BJ (cell line): Measurements from ENCODE around the gene LRRC37A2. TPM values are rescaled to one million over a fixed set of nuclear protein-coding genes. Genes with fewer than 3 reads are reported as not detected.

Experiments used
- polyA plus RNA-seq: library from polyadenylated mRNA; depleted of rRNA; stranded (reverse); fragments of >200 nt; gene quantifications from 2 replicates; pipeline ENCODE4 v1.2.3, GENCODE V29; 2011; rRNA removed
- small RNA-seq: library from RNA; depleted of rRNA; stranded (forward); fragments of <200 nt; gene quantifications from one replicate; pipeline ENCODE3, GENCODE V24; 2012; ENCODE audit warnings: low replicate concordance, low read depth; ENCODE audit not compliant: insufficient read length

Gene LRRC37A2
- polyA plus RNA-seq, 1 experiment, result 5.7 TPM

Small RNAs within 50 kb of the gene (small RNA-seq; reads per million reads assigned to genes)
- gene RN7SL199P, result not detected

Other genes starting within 250 kb of the LRRC37A2 start
- gene LRRC37A, start 217.3 kb upstream of the LRRC37A2 start, polyA plus RNA-seq, result 3.0 and 3.2 TPM in 2 replicates
- 7.1 and 7.3 TPM in 2 replicates for gene ARL17B, start 150.7 kb upstream of the LRRC37A2 start, polyA plus RNA-seq
- 7.7 and 11.3 TPM in 2 replicates for gene ARL17A, start 67.2 kb downstream of the LRRC37A2 start, polyA plus RNA-seq
- 38.0 and 67.5 TPM in 2 replicates for gene NSF, start 78.2 kb downstream of the LRRC37A2 start, polyA plus RNA-seq